ENCODE data around the gene GOLGA7B.

DNA sequence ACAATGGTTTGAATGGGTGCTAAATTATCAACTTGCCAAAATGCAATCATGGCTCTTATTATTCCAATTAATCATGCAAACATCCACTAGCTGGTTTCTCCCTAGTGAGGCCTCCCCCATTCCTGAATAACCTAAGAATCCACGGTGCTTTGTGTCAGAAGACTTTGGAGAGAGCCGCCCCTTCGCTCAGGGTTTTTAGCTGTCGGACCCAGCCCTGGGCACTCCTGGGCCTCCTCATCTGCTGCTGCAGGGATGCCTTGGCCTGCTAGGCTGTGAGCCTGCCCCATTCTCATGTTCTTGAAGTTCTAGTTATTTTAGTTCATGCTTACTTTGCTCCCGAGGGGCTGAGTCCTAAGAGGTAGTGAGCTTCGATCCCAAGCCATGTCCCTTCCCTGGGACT is 43.7 kb upstream of the GOLGA7B start:
- TF ChIP-seq, protein P1, sequence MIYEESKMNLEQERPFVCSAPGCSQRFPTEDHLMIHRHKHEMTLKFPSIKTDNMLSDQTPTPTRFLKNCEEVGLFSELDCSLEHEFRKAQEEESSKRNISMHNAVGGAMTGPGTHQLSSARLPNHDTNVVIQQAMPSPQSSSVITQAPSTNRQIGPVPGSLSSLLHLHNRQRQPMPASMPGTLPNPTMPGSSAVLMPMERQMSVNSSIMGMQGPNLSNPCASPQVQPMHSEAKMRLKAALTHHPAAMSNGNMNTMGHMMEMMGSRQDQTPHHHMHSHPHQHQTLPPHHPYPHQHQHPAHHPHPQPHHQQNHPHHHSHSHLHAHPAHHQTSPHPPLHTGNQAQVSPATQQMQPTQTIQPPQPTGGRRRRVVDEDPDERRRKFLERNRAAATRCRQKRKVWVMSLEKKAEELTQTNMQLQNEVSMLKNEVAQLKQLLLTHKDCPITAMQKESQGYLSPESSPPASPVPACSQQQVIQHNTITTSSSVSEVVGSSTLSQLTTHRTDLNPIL (CRISPR knock-in tag; IDR thresholded peaks at IDR 0.05; ENCODE audit: low read depth), result no peak
- TF ChIP-seq BACH2 (CRISPR knock-in tag; IDR thresholded peaks at IDR 0.05; ENCODE audit: borderline replicate concordance), result no peak
- no peak for TF ChIP-seq TOX (CRISPR knock-in tag; IDR thresholded peaks at IDR 0.05; ENCODE audit: borderline replicate concordance)
- TF ChIP-seq, protein P2, sequence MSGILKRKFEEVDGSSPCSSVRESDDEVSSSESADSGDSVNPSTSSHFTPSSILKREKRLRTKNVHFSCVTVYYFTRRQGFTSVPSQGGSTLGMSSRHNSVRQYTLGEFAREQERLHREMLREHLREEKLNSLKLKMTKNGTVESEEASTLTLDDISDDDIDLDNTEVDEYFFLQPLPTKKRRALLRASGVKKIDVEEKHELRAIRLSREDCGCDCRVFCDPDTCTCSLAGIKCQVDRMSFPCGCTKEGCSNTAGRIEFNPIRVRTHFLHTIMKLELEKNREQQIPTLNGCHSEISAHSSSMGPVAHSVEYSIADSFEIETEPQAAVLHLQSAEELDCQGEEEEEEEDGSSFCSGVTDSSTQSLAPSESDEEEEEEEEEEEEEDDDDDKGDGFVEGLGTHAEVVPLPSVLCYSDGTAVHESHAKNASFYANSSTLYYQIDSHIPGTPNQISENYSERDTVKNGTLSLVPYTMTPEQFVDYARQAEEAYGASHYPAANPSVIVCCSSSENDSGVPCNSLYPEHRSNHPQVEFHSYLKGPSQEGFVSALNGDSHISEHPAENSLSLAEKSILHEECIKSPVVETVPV (CRISPR knock-in tag; IDR thresholded peaks at IDR 0.05), result no peak

All from SK-N-SH treated with all-trans-retinoic acid at 6 μM for 48 hours (cell line).